ENCODE results near the gene KRTAP5-8.
"Not testable (repeated sequence)": the region's sequence is repeated elsewhere in the genome, so short reads cannot be mapped to it uniquely, and the experiment has no call there.

KRTAP5-8 gene

GRCh38 chr11:71518506-71519471 lies 19.0 kb upstream of the KRTAP5-8 start:
- no peak for DNase-seq

DNA sequence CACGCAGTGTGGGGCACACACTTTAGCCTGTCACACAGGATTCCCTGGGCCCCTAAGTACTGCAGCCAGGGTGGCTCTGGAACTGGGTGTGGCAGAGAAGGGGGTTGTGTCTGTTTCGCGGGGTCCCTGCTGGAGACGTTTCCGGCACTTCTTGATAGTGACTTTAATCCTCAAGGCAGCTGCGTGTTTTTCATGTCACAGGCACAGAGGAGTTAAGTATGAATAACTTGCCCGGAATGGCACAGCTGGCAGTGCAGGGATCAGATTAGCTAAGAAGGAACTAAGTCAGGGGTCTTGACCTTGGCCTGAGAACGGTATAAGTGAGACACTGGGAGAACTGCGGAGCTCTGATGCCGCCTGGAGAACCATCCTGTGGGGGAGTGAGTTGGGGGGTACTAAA lies 18.3 kb upstream of the KRTAP5-8 start:
- no peak for DNase-seq

GRCh38 chr11:71525188-71525937 lies 12.5 kb upstream of the KRTAP5-8 start:
- no peak for DNase-seq

GRCh38 chr11:71525938-71526495 lies 11.8 kb upstream of the KRTAP5-8 start:
- DNase-seq: no peak

- not testable (repeated sequence) for DNase-seq
Measured at GRCh38 chr11:71526796-71527575, 10.8 kb upstream of the KRTAP5-8 start, which contains the start of gene KRTAP5-7. Gene KRTAP5-7, plus strand, starts transcription at chr11:71527267. Its CDS starts 34 bp downstream, at chr11:71527301.

DNA sequence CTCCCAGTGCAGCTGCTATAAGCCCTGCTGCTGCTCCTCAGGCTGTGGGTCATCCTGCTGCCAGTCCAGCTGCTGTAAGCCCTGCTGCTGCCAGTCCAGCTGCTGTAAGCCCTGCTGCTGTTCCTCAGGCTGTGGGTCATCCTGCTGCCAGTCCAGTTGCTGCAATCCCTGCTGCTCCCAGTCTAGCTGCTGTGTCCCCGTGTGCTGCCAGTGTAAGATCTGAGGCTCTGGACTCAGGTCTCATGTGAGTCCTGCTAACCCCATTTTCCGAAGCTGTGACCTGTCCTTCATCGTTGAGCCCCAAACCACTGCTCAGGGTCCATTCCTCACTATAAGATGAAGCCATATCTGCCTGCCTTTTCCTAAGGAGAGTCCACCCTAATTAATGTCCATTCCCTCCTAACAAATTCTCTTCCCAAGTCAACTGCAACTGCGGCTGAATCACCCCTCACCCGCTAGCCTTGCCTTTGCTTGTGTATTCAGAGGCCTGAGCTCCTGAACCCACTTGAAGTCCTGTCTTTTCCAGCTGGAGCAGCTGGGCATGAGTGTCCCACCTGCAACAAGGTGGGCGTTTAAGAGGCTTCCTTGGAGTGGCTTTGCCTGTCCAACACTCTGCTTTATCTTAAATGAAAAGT lies 10.1 kb upstream of the KRTAP5-8 start:
- DNase-seq: no peak

GRCh38 chr11:71530602-71531001 lies 7.2 kb upstream of the KRTAP5-8 start:
- no peak for DNase-seq

GRCh38 chr11:71532036-71532610 lies 5.7 kb upstream of the KRTAP5-8 start:
- DNase-seq: no peak

DNA sequence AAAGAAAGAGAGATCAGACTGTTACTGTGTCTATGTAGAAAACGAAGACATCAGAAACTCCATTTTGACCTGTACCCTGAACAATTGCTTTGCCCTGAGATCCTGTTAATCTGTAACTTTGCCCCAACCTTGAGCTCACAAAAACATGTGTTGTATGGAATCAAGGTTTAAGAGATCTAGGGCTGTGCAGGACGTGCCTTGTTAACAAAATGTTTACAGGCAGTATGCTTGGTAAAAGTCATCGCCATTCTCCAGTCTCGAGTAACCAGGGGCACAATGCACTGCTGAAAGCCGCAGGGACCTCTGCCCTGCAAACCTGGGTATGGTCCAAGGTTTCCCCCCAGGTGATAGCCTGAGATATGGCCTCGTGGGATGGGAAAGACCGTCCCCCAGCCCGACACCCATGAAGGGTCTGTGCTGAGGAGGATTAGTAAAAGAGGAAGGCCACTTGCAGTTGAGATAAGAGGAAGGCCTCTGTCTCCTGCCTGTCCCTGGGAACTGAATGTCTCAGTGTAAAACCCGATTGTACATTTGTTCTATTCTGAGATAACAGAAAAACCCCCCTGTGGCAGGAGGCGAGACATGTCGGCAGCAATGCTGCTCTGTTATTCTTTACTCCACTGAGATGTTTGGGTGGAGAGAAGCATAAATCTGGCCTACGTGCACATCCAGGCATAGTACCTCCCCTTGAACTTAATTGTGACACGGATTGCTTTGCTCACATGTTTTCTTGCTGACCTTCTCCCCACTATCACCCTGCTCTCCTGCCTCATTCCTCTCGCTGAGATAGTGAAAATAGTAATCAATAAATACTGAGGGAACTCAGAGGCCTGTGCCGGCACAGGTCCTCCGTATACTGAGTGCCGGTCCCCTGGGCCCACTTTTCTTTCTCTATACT lies 2.9 kb upstream of the KRTAP5-8 start:
- DNase-seq: not testable (repeated sequence)

DNA sequence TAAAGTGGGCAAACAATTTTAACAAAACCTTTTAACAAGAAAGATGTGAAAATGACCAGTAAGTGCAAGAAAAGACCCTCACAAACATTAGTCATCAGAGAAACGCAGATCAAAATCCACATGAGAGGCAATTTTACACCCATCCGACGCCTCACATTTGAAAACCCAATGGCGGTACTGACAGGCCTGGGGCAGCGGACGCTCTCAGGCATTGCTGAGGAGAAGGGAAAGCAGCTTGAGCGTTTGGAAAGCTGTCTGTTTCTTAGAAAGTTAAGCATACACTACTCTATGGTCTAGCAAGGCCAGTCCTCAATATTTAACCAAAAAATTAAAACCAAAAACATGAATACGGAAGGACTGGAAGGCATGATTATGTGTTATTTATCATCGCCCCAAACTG lies 2.0 kb upstream of the KRTAP5-8 start:
- DNase-seq: no peak

DNA sequence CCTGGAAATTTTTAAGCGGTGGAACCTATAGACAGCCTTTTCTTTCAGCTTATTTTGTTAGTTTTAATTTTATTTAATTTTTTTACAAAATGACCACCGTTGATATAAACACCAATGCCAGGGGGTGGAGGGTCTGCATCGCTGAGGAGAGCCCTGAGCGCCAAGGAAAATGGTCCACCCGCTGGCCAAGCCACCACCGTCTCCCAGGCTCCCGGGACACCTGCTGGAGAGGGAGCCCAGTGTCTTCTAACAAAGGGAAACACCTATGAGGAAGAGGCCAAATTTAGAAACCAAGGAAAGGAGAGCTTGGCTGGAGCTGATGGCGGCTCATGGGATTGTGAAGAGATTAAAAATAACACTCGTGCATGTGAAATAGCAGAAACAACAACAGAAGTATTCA lies 288 bp upstream of the KRTAP5-8 start:
- DNase-seq: no peak

GRCh38 chr11:71538666-71538990 lies 803 bp downstream of the KRTAP5-8 start:
- DNase-seq: no peak

DNA sequence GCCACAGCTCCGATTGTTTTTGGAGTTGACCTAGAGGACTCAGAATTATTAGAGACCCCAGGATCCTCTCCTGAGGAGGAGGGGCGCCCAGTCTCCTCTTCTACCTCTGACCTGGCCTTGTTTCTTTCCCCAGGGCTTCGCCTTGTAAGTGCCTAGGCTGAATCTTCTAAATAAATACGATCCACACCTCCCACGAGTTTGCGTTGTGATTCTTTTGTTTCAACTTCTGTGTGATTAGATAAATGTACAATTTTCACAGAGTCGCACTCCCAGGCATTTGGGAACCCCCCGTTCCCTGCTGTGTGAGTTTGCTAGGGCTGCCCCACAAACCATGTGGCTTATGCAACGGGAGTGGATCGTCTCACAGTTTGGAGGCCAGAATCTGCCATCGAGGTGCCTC lies 1.2 kb downstream of the KRTAP5-8 start:
- DNase-seq: no peak

- DNase-seq: not testable (repeated sequence)
Measured at GRCh38 chr11:71539971-71540370, 2.1 kb downstream of the KRTAP5-8 start.

GRCh38 chr11:71540521-71541304 lies 2.9 kb downstream of the KRTAP5-8 start:
- DNase-seq: not testable (repeated sequence)

GRCh38 chr11:71542382-71542781 lies 4.6 kb downstream of the KRTAP5-8 start:
- no peak for DNase-seq

DNA sequence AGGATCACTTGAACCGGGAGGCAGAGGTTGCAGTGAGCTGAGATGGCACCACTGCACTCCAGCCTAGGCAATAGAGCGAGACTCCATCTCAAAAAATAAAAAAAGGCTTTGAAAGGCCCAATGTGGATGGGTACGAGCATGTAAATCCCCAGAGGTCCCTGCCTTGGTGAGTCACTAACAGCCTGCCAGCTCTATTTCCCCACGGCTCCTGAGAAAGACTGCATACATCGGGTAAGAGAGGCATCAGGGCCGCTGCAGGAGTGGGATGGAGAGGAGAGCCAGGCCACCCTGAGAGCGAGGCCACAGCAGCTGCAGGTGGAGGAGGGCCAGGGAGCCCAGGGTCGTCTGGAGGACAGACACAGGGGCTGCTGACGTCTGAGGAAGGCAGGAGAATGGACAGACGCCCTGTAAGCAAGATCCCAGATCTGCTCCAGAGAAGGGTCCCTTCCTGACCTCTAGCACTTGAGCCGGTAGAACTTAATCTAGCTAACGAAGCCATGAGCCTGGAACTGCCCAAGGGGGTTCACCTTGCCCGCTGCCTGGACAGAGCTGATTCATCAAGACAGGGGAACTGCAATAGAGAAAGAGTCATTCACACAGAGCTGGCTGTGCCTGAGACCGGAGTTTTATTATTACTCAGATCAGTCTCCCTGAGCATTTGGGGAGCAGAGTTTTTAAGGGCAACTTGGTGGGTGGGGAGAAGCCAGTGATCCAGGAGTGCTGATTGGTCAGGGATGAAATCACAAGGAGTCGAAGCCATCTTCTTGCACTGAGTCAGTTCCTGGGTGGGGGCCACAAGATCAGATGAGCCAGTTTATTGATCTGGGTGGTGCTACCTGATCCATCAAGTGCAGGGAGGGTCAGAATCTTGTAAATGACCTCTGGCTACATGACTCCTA lies 5.3 kb downstream of the KRTAP5-8 start:
- DNase-seq: no peak

DNA sequence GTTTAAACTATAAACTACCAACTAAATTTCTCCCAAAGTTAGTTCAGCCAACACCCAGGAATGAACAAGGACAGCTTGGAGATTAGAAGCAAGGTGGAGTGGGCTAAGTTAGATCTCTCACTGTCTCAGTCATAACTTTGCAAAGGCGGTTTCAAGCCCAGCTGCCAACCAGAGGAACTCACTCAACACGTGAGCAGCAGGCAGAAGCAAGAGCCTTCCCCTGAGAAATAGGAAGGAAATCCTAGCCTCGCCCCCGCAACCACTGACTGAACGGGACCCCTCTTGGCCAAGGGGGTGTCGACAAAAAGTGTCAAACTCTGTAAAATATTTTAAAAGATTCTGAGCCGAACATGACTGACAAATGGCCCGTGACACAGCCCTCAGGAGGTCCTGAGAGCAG lies 6.0 kb downstream of the KRTAP5-8 start:
- DNase-seq: no peak
